ENCODE data around the gene BHLHE23. TPM values are rescaled to one million over a fixed set of nuclear protein-coding genes. Genes with fewer than 3 reads are reported as not detected.

The BHLHE23 gene
- total RNA-seq, 4 donors from 2014 or later = not detected

- Histone ChIP-seq H3K9me3 (no peaks in the 10 kb centered on the region), H3K27ac (no peak overlapping the region), H3K4me1 (no peaks in the 10 kb centered on the region), H3K36me3 (no peaks in the 10 kb centered on the region), H3K4me3 (no peak overlapping the region), H3K27me3 (no peaks in the 10 kb centered on the region)
- TF ChIP-seq CTCF (IDR thresholded peaks at IDR 0.05) = no peak
- no peak for TF ChIP-seq POLR2A (IDR thresholded peaks at IDR 0.05)
- DNase-seq = no peak
- intact Hi-C loops (cut with DNase I; ENCODE audit: low total_unique reads) = no loop called here
Measured at GRCh38 chr20:63049561-63050221, 42.9 kb upstream of the BHLHE23 start.

- intact Hi-C loops (cut with DNase I; ENCODE audit: low total_unique reads) = no loop called here
- Histone ChIP-seq H3K27ac (no peak overlapping the region), H3K4me1 (no peaks in the 10 kb centered on the region), H3K9me3 (no peaks in the 10 kb centered on the region), H3K4me3 (no peak overlapping the region), H3K36me3 (no peaks in the 10 kb centered on the region), H3K27me3 (no peaks in the 10 kb centered on the region)
- no peak for DNase-seq
- TF ChIP-seq CTCF (IDR thresholded peaks at IDR 0.05) = no peak
- no peak for TF ChIP-seq POLR2A (IDR thresholded peaks at IDR 0.05)
Measured at GRCh38 chr20:63049191-63049518, 42.4 kb upstream of the BHLHE23 start.

- TF ChIP-seq CTCF (IDR thresholded peaks at IDR 0.05) = no peak
- TF ChIP-seq POLR2A (IDR thresholded peaks at IDR 0.05) = no peak
- Histone ChIP-seq H3K27ac (no peak overlapping the region), H3K27me3 (no peaks in the 10 kb centered on the region), H3K9me3 (no peaks in the 10 kb centered on the region), H3K4me1 (no peaks in the 10 kb centered on the region), H3K4me3 (no peak overlapping the region), H3K36me3 (no peaks in the 10 kb centered on the region)
- DNase-seq = no peak
- intact Hi-C loops (cut with DNase I; ENCODE audit: low total_unique reads) = no loop called here
Measured at GRCh38 chr20:63048516-63049190, 41.9 kb upstream of the BHLHE23 start.

- H3K27me3 ChIP-seq = no peaks in the 10 kb centered on the region
- H3K27ac ChIP-seq = no peak overlapping the region
- H3K36me3 ChIP-seq = no peaks in the 10 kb centered on the region
- intact Hi-C loops (cut with DNase I; ENCODE audit: low total_unique reads) = no loop called here
- H3K4me1 ChIP-seq = no peaks in the 10 kb centered on the region
- no peak for TF ChIP-seq POLR2A (IDR thresholded peaks at IDR 0.05)
- no peak for TF ChIP-seq CTCF (IDR thresholded peaks at IDR 0.05)
- no peaks in the 10 kb centered on the region for H3K9me3 ChIP-seq
- H3K4me3 ChIP-seq = no peak overlapping the region
- no peak for DNase-seq
Measured at GRCh38 chr20:63047946-63048345, 41.2 kb upstream of the BHLHE23 start.

GRCh38 chr20:63047267-63047666, 40.5 kb upstream of the BHLHE23 start:
- H3K27ac ChIP-seq = no peak overlapping the region
- no peaks in the 10 kb centered on the region for H3K27me3 ChIP-seq
- DNase-seq = no peak

More at GRCh38 chr20:63047267-63047666, 40.5 kb upstream of the BHLHE23 start:
- intact Hi-C loops (cut with DNase I; ENCODE audit: low total_unique reads) = no loop called here
- no peak for TF ChIP-seq CTCF (IDR thresholded peaks at IDR 0.05)
- TF ChIP-seq POLR2A (IDR thresholded peaks at IDR 0.05) = no peak
- Histone ChIP-seq H3K4me1 (no peaks in the 10 kb centered on the region), H3K9me3 (no peaks in the 10 kb centered on the region), H3K4me3 (no peak overlapping the region), H3K36me3 (no peaks in the 10 kb centered on the region)

All from uterus (tissue), 4 donors.